ENCODE results near the gene IRAK2.

DNA sequence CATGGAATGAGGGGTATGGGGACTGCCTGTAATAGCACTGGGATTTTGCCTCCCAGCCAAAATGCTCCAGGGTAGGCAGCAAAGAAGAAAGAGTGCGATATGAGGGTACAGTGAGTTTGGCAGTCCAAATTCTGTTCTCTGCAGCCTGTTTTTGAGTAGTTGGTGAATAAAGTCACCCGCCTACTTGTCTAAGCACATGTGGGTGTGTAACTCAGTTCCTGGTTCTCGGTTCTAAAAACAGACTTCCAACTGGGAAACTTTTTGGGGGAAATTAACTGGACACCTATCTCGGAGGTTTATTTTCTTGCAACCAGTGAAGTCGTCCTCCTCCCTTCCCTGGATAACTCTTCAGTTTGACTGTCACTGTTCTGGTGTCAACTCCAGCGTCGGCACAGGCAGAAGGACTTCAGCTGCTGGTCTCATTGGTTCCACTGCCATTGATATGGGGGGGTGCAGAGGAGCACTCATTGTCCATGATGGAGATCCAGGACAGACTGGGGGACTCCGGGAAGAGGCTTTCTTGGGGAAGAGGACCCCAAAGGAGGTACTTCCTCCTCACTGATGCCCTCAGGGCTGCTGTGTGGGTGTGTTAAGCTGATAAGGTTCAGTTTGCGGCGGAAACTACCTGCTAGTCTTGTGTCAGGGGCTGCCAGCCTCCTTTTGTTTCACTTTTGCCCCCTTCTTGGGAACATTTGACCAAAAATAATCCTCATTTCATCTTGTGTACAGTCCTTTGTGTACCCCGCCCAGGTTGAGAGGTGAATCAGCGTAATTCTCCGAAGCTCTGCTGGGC, 114.9 kb downstream of the IRAK2 start:
- TF ChIP-seq, protein P1, sequence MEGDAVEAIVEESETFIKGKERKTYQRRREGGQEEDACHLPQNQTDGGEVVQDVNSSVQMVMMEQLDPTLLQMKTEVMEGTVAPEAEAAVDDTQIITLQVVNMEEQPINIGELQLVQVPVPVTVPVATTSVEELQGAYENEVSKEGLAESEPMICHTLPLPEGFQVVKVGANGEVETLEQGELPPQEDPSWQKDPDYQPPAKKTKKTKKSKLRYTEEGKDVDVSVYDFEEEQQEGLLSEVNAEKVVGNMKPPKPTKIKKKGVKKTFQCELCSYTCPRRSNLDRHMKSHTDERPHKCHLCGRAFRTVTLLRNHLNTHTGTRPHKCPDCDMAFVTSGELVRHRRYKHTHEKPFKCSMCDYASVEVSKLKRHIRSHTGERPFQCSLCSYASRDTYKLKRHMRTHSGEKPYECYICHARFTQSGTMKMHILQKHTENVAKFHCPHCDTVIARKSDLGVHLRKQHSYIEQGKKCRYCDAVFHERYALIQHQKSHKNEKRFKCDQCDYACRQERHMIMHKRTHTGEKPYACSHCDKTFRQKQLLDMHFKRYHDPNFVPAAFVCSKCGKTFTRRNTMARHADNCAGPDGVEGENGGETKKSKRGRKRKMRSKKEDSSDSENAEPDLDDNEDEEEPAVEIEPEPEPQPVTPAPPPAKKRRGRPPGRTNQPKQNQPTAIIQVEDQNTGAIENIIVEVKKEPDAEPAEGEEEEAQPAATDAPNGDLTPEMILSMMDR (IDR thresholded peaks at IDR 0.05), result no peak
- no peak for TF ChIP-seq POLR2A (IDR thresholded peaks at IDR 0.05)
